HepG2 (cell line): ENCODE measurements around the gene WDR45B. TPM values are rescaled to one million over a fixed set of nuclear protein-coding genes. Genes with fewer than 3 reads are reported as not detected.

ENCODE experiments used
- ATAC-seq: fragments of 200-7000 bp; cut with Tn5 transposase; 3 replicates; pipeline ENCODE4 v1.9.1; 2020; ENCODE audit warnings: mild to moderate bottlenecking, moderate library complexity
- BruUV-seq: library from RNA; stranded (reverse); fragments of 400-500 nt; replicated peaks from 2 replicates; lab custom pipeline; 2021; lab: Mats Ljungman, UMichigan
- CTCF ChIA-PET: fragments of 300-600 bp; formaldehyde crosslinking; extraction: SDS; loops from one replicate; lab custom pipeline; 2021; ENCODE audit warnings: low total read pairs, inconsistent platforms, low intra/inter-chr PET ratio; lab: Yijun Ruan, JAX
- POLR2A ChIA-PET: fragments of 350-600 bp; sonication (Branson Sonifier 250); formaldehyde crosslinking; loops from one replicate; lab custom pipeline; 2020; ENCODE audit warnings: antibody characterized with exemption, inconsistent platforms; lab: Yijun Ruan, JAX
- DNase-seq: peaks from one replicate; pipeline ENCODE4 v3.0.0-alpha.2; 2015; ENCODE audit warnings: low spot score
- FAIRE-seq: peaks from 3 replicates; lab custom pipeline; 2011; peaks lifted over from hg19 to GRCh38; lab: Jason Lieb, UNC
- H2AFZ ChIP-seq: one replicate; pipeline ENCODE4 v1.6.1; 2011; ENCODE audit warnings: low read length, inconsistent platforms
- H3K27ac ChIP-seq: fragments of 300-600 bp; 3 replicates; pipeline ENCODE4 v1.8.0; 2011; ENCODE audit warnings: mixed run types, mild to moderate bottlenecking, mixed read lengths, low read length, inconsistent platforms; ENCODE audit not compliant: insufficient read depth; ENCODE audit errors: extremely low read length
- H3K27me3 ChIP-seq, 2 experiments: fragments of 200-600 bp in 1 of 2; 2 replicates in 1 of 2; 3 replicates in 1 of 2; pipeline versions ENCODE4 v1.6.0 to v1.8.0; 2011; ENCODE audit warnings: low read length in 2 of 2, mild to moderate bottlenecking in 2 of 2, moderate library complexity in 2 of 2, inconsistent platforms in 1 of 2; ENCODE audit not compliant: insufficient read depth in 2 of 2, control insufficient read depth in 1 of 2
- H3K36me3 ChIP-seq, 2 experiments: fragments of 200-600 bp in 1 of 2; replicated peaks in 1 of 2; 2 replicates in 1 of 2; 3 replicates in 1 of 2; pipeline versions ENCODE4 v1.5.1 to v1.8.0; 2011; ENCODE audit warnings: low read length in 2 of 2, inconsistent platforms in 1 of 2; ENCODE audit not compliant: insufficient read depth in 2 of 2, control insufficient read depth in 1 of 2
- H3K4me1 ChIP-seq: 2 replicates; pipeline ENCODE4 v1.5.1; 2012; ENCODE audit warnings: low read length, inconsistent platforms; ENCODE audit not compliant: insufficient read depth
- H3K4me2 ChIP-seq: 2 replicates; pipeline ENCODE4 v1.6.0; 2011; ENCODE audit warnings: low read depth, low read length, inconsistent platforms
- H3K4me3 ChIP-seq, 3 experiments: fragments of 200-600 bp in 1 of 3; sonication (generic), shearing (Covaris generic) in 1 of 3; replicated peaks in 1 of 3; 2 replicates each; pipeline ENCODE4 v1.5.1; 2011 to 2016; ENCODE audit warnings: low read length in 3 of 3, inconsistent platforms in 2 of 3, low read depth in 2 of 3, mild to moderate bottlenecking in 2 of 3, control low read depth in 1 of 3, mixed read lengths in 1 of 3; ENCODE audit not compliant: insufficient read depth in 1 of 3
- H3K79me2 ChIP-seq: one replicate; pipeline ENCODE4 v1.6.1; 2011; ENCODE audit warnings: low read length, inconsistent platforms; ENCODE audit not compliant: insufficient read depth
- H3K9ac ChIP-seq: 2 replicates; pipeline ENCODE4 v1.6.0; 2011; ENCODE audit warnings: mild to moderate bottlenecking, low read depth, low read length, inconsistent platforms; ENCODE audit not compliant: insufficient read depth
- H3K9me3 ChIP-seq: 2 replicates; pipeline ENCODE4 v1.5.1; 2012; ENCODE audit warnings: mild to moderate bottlenecking, low read length
- H4K20me1 ChIP-seq: 2 replicates; pipeline ENCODE4 v1.6.0; 2011; ENCODE audit warnings: inconsistent platforms, mild to moderate bottlenecking, low read length, moderate library complexity; ENCODE audit not compliant: insufficient read depth
- CEBPG ChIP-seq: IDR thresholded peaks from 2 replicates; pipeline ENCODE4 v1.6.1; 2016
- HMGXB3 ChIP-seq: sonication (generic); formaldehyde crosslinking; IDR thresholded peaks from 2 replicates; pipeline ENCODE4 v1.4.0; 2020; ENCODE audit warnings: missing genetic modification reagents, borderline replicate concordance
- HNRNPL ChIP-seq: fragments of 200-400 bp; formaldehyde crosslinking; IDR thresholded peaks from 2 replicates; pipeline ENCODE4 v1.6.1; 2017; ENCODE audit warnings: mild to moderate bottlenecking, low read depth, low read length
- MEIS1 ChIP-seq: sonication (generic); formaldehyde crosslinking; IDR thresholded peaks from 2 replicates; pipeline ENCODE4 v1.9.0; 2021; ENCODE audit warnings: mild to moderate bottlenecking, missing genetic modification reagents, moderate library complexity, borderline replicate concordance
- PAXIP1 ChIP-seq: sonication (generic); formaldehyde crosslinking; conservative IDR thresholded peaks from 2 replicates; pipeline ENCODE4 v1.4.0; 2020; ENCODE audit warnings: mild to moderate bottlenecking, missing genetic modification reagents, moderate library complexity
- STAT5B ChIP-seq: sonication (generic); formaldehyde crosslinking; IDR thresholded peaks from 2 replicates; pipeline ENCODE4 v1.4.0; 2020; ENCODE audit warnings: missing genetic modification reagents
- TIGD3 ChIP-seq: sonication (generic); formaldehyde crosslinking; IDR thresholded peaks from 2 replicates; pipeline ENCODE4 v1.5.1; 2020; ENCODE audit warnings: mild to moderate bottlenecking, missing genetic modification reagents, borderline replicate concordance
- ZBTB43 ChIP-seq: sonication (generic); formaldehyde crosslinking; conservative IDR thresholded peaks from 2 replicates; pipeline ENCODE4 v1.4.0; 2020; ENCODE audit warnings: missing genetic modification reagents
- ZC3H13 ChIP-seq: sonication (generic); formaldehyde crosslinking; IDR thresholded peaks from 2 replicates; pipeline ENCODE4 v1.8.1; 2023; ENCODE audit warnings: mild to moderate bottlenecking, missing genetic modification reagents, moderate library complexity
- ZNF160 ChIP-seq: sonication (generic); formaldehyde crosslinking; IDR thresholded peaks from 2 replicates; pipeline ENCODE4 v1.8.0; 2022; ENCODE audit warnings: mild to moderate bottlenecking, inconsistent platforms, missing genetic modification reagents
- ZNF446 ChIP-seq: sonication (generic); formaldehyde crosslinking; IDR thresholded peaks from 2 replicates; pipeline ENCODE4 v1.5.0; 2020; ENCODE audit warnings: mild to moderate bottlenecking, missing genetic modification reagents
- ZNF672 ChIP-seq: sonication (generic); formaldehyde crosslinking; IDR thresholded peaks from 2 replicates; pipeline ENCODE4 v1.8.1; 2022; ENCODE audit warnings: missing genetic modification reagents
- ZNF788 ChIP-seq: sonication (generic); formaldehyde crosslinking; IDR thresholded peaks from 2 replicates; pipeline ENCODE4 v1.5.0; 2020; ENCODE audit warnings: mild to moderate bottlenecking, missing genetic modification reagents, borderline replicate concordance
- ZSCAN30 ChIP-seq: sonication (generic); formaldehyde crosslinking; IDR thresholded peaks from 2 replicates; pipeline ENCODE4 v1.5.0; 2020; ENCODE audit warnings: mild to moderate bottlenecking, missing genetic modification reagents
- WGBS: methylation state at CpG from one replicate; pipeline ENCODE4 v1.1.6; 2017; ENCODE audit warnings: low lambda C conversion rate; 5-methylcytosine and 5-hydroxymethylcytosine counted together
- in situ Hi-C: cut with HindIII; loops from 2 replicates; pipeline ENCODE4 v1.10.0; 2017; ENCODE audit warnings: low pct_unique_long_range_greater_than_20kb; ENCODE audit not compliant: extremely low pct_ligation_motif_present
- intact Hi-C: fragments of 100-400 bp; cut with micrococcal nuclease; formaldehyde crosslinking; loops from one replicate; pipeline ENCODE4 v1.10.0; 2022; ENCODE audit not compliant: unreplicated experiment
- polyA plus RNA-seq, 8 experiments: library from polyadenylated mRNA; depleted of rRNA in 3 of 8; stranded (reverse) in 7 of 8; unstranded in 1 of 8; fragments of >200 nt; fragmentation: Illumina TruSeq in 4 of 8; extraction: Trizol in 4 of 8; gene quantifications; 2 replicates each; pipeline versions ENCODE4 v1.2.1 to v1.2.3, GENCODE V29; 2011 to 2016; ENCODE audit warnings: low read depth in 4 of 8, missing spikeins in 1 of 8, mixed read lengths in 1 of 8; ENCODE audit not compliant: insufficient read depth in 1 of 8
- total RNA-seq, 5 experiments: library from RNA; depleted of rRNA; stranded (reverse); fragments of >200 nt; fragmentation: Illumina TruSeq; extraction: Trizol; gene quantifications; 2 replicates each; pipeline ENCODE4 v1.2.3, GENCODE V29; 2016; ENCODE audit warnings: low read depth in 1 of 5

Gene WDR45B
- total and polyA plus RNA-seq, 2 of the 13 experiments (the other 11 are each of a cell fraction or from before 2014, with no cell fraction given) = 86.2 to 155 TPM

- 55% methylated on average over 8 of the region's 20 CpGs for WGBS
- H3K4me1 ChIP-seq = peaks cover 17% of the 10 kb centered on the region
- H2AFZ ChIP-seq = peak overlapping the region; percentile 79
- DNase-seq = peak; percentile 78
- no peaks in the 10 kb centered on the region for H4K20me1 ChIP-seq
- no peaks in the 10 kb centered on the region for H3K9me3 ChIP-seq
- POLR2A ChIA-PET = interaction anchor here (0.7 to 2.0 kb wide), 3 partner anchors 43 to 353 kb away, joined by 3 to 5 read pairs (median 5); no protein-coding TSS in a partner anchor
- H3K4me3 ChIP-seq = peak overlapping the region in 1 of 3 experiments; percentile 46; a peak in 3 of 6 replicates
- H3K79me2 ChIP-seq = no peaks in the 10 kb centered on the region
- BruUV-seq = no TSS peak
- no peaks in the 10 kb centered on the region for H3K27me3 ChIP-seq
- in situ Hi-C loops = loop anchor here (5.0 kb wide), 1 partner anchor 109 kb away; no protein-coding TSS in a partner anchor
- peak; percentile 99 for ATAC-seq
- no peak overlapping the region for H3K27ac ChIP-seq
- intact Hi-C loops = loop anchor here (1.0 kb wide), 2 partner anchors 99 to 107 kb away; no protein-coding TSS in a partner anchor
- H3K4me2 ChIP-seq = peak overlapping the region; percentile 72
- H3K36me3 ChIP-seq = no peaks in the 10 kb centered on the region
- H3K9ac ChIP-seq = peak overlapping the region; percentile 36
- CTCF ChIA-PET = interaction anchor here (0.8 to 2.7 kb wide), 6 partner anchors 10 to 113 kb away, joined by 3 to 26 read pairs (median 5); no protein-coding TSS in a partner anchor
- FAIRE-seq = peak; percentile 54
- TF ChIP-seq STAT5B (CRISPR knock-in tag) (no peak), TIGD3 (CRISPR knock-in tag) (no peak), ZNF446 (CRISPR knock-in tag) (no peak), ZBTB43 (CRISPR knock-in tag) (no peak), ZC3H13 (CRISPR knock-in tag) (no peak), ZNF788 (peak; percentile 70; the same call in 1 of the 2 replicates), CEBPG (CRISPR knock-in tag) (no peak), ZNF672 (CRISPR knock-in tag) (no peak), MEIS1 (CRISPR knock-in tag) (no peak), ZSCAN30 (CRISPR knock-in tag) (no peak), ZNF160 (no peak), HMGXB3 (CRISPR knock-in tag) (no peak), PAXIP1 (CRISPR knock-in tag) (no peak), HNRNPL (peak; percentile 79)
Measured at GRCh38 chr17:82668631-82669099, 20.4 kb upstream of the WDR45B start.
